Heart left ventricle (tissue), 16 donors: ENCODE results near the gene FANCF. TPM values are rescaled to one million over a fixed set of nuclear protein-coding genes. Genes with fewer than 3 reads are reported as not detected.

Source experiments
- ATAC-seq, 4 donors: fragments of 200-7000 bp; cut with Tn5 transposase; one replicate each; pipeline ENCODE4 v1.9.1; 2020 to 2022; ENCODE audit warnings: moderate library complexity in 4 of 4, mild to moderate bottlenecking in 3 of 4, moderate number of reproducible peaks in 1 of 4
- DNase-seq, 5 donors: peaks; one replicate each; pipeline ENCODE4 v3.0.0-alpha.2; 2020
- H3K27ac ChIP-seq, 12 donors: fragments of 200-600 bp; sonication (generic) in 4 of 12; one replicate each; pipeline versions ENCODE4 v1.5.0 to v1.8.0; 2016 to 2022; ENCODE audit warnings: mild to moderate bottlenecking in 2 of 12
- H3K27me3 ChIP-seq, 9 donors: fragments of 200-600 bp; sonication (generic) in 2 of 9; one replicate each; pipeline versions ENCODE4 v1.5.1 to v1.8.0; 2016 to 2022; ENCODE audit warnings: mild to moderate bottlenecking in 3 of 9
- H3K36me3 ChIP-seq, 9 donors: fragments of 200-600 bp; sonication (generic) in 2 of 9; one replicate each; pipeline versions ENCODE4 v1.5.0 to v1.8.0; 2018 to 2022; ENCODE audit warnings: mild to moderate bottlenecking in 2 of 9
- H3K4me1 ChIP-seq, 12 donors: fragments of 200-600 bp; sonication (generic) in 4 of 12; one replicate each; pipeline versions ENCODE4 v1.5.0 to v1.8.0; 2016 to 2022; ENCODE audit warnings: mild to moderate bottlenecking in 3 of 12
- H3K4me3 ChIP-seq, 12 donors: fragments of 200-600 bp; sonication (generic) in 4 of 12; one replicate each; pipeline versions ENCODE4 v1.5.0 to v1.8.0; 2017 to 2022; ENCODE audit warnings: mild to moderate bottlenecking in 9 of 12, moderate library complexity in 4 of 12
- H3K9me3 ChIP-seq, 12 donors: fragments of 200-600 bp; sonication (generic) in 4 of 12; one replicate each; pipeline versions ENCODE4 v1.5.0 to v1.8.0; 2016 to 2022; ENCODE audit warnings: mild to moderate bottlenecking in 1 of 12
- CTCF ChIP-seq, 12 donors: fragments of 200-600 bp; sonication (generic) in 4 of 12; IDR thresholded peaks; one replicate each; pipeline versions ENCODE4 v1.5.0 to v1.8.0; 2018 to 2022; ENCODE audit warnings: antibody characterized with exemption in 12 of 12, mild to moderate bottlenecking in 5 of 12
- POLR2A ChIP-seq, 2 donors: fragments of 450-650 bp; IDR thresholded peaks; one replicate each; pipeline ENCODE4 v1.6.1; 2017; ENCODE audit warnings: antibody characterized with exemption in 2 of 2, mild to moderate bottlenecking in 2 of 2, moderate library complexity in 2 of 2
- WGBS, 4 donors: extraction: QIAGEN DNeasy Blood & Tissue Kit in 2 of 4; methylation state at CpG; one replicate each; pipeline versions ENCODE4 v1.1.5 to v1.1.7; 2013 to 2018; 5-methylcytosine and 5-hydroxymethylcytosine counted together
- intact Hi-C, 10 donors: fragments of 100-400 bp; cut with DNase I; formaldehyde crosslinking; loops; one replicate each; pipeline versions ENCODE4 v1.11.1 to v1.14.2; 2022
- polyA plus RNA-seq, 2 donors: library from polyadenylated mRNA; stranded (reverse); fragments of 200-250 nt; gene quantifications; one replicate each; pipeline ENCODE4 v1.2.3, GENCODE V29; 2013
- total RNA-seq, 9 donors: library from RNA; depleted of rRNA in 2 of 9; stranded (reverse); fragments of >200 nt in 2 of 9; fragmentation: NEBNext Ultra II Directional in 3 of 9; extraction: Animal tissue kit (Norgen Biotek cat#: 25700) in 3 of 9; gene quantifications; one replicate each; pipeline versions ENCODE4 v1.1.0 to v1.2.4, GENCODE V29; 2016 to 2023
- donor health status: ischemic (EF 13 %, LVEDD 7.1; RV severe dilation, severe dysfunction).
- donor health status: healthy with polysubstance abuse.
- donor health status: DM: no; HTN: yes; CAD: no.
- donor health status: DM: no; HTN: no; CAD: no.
- donor health status: ischemic (EF 25% LVEDD 6.9; RV normal size, moderate dysfunction).
- donor health status: ischemic (EF 25% LVEDD 5.7; RV mildly dilated, moderate dysfunction).
- donor health status: healthy.
- donor health status: DM: yes; HTN: yes; CAD: no.
- donor health status: ischemic (EF 35%, LVEDD 5.7; RV mildly dilated, moderate dysfunction).
- donor health status: nonischemic (EF 11% LVEDD 7.7; RV severe dilation, severe dysfunction).
- donor health status: DM: yes; HTN: yes; CAD: no.
- donor health status: PGD.
- donor health status: ischemic (EF 29% LVEDD 5.4; RV normal size, mild dysfunction).
- donor health status: nonischemic (EF 23%, LVEDD 6.1; RV moderate dilation, normal function).

Gene FANCF
- total and polyA plus RNA-seq, 11 donors: 3.4 to 8.6 (median 6.2) TPM

GRCh38 chr11:22670830-22671229, 45.2 kb upstream of the FANCF start:
- H3K4me3 ChIP-seq: no peak overlapping the region

GRCh38 chr11:22669368-22669767, 43.7 kb upstream of the FANCF start:
- no peaks in the 10 kb centered on the region for H3K36me3 ChIP-seq
- no peak for ATAC-seq
- peaks cover 0 to 32% (median 0%) of the 10 kb centered on the region in 9 donors for H3K27me3 ChIP-seq
- peak overlapping the region in 2 of 12 donors; percentile 20 to 41 for H3K27ac ChIP-seq
- H3K4me1 ChIP-seq: peaks cover 0 to 17% (median 2%) of the 10 kb centered on the region in 12 donors
- intact Hi-C loops: loop anchor here in 5 of 10 donors (2.0 to 10.0 kb wide), 4 partner anchors 42 to 58 kb away; partner anchors contain the start of gene FANCF (in 1 of the 5)
- no peak for DNase-seq
- no peak overlapping the region for H3K4me3 ChIP-seq
- no peaks in the 10 kb centered on the region for H3K9me3 ChIP-seq
- TF ChIP-seq POLR2A (IDR thresholded peaks at IDR 0.05) (no peak), CTCF (IDR thresholded peaks at IDR 0.05) (no peak)
- WGBS, 4 donors: 85 to 95% (median 93%) methylated on average over 2 of the region's 2 CpGs

More at GRCh38 chr11:22670830-22671229, 45.2 kb upstream of the FANCF start:
- Histone ChIP-seq H3K4me1 (peaks cover 0 to 25% (median 1%) of the 10 kb centered on the region in 12 donors), H3K9me3 (no peaks in the 10 kb centered on the region), H3K27me3 (peaks cover 0 to 27% (median 0%) of the 10 kb centered on the region in 9 donors), H3K27ac (no peak overlapping the region), H3K36me3 (no peaks in the 10 kb centered on the region)
- DNase-seq (no peak), ATAC-seq (peak in 1 of 4 donors; percentile 28)
- TF ChIP-seq CTCF (IDR thresholded peaks at IDR 0.05) (peak in 7 of 12 donors; percentile 4 to 46 (median 30)), POLR2A (IDR thresholded peaks at IDR 0.05) (no peak)
- WGBS, 4 donors: 58 to 76% (median 65%) methylated on average over 1 of the region's 1 CpG
- intact Hi-C loops: loop anchor here in 4 of 10 donors (5.0 to 10.0 kb wide), 3 partner anchors 54 to 116 kb away; no protein-coding TSS in a partner anchor

- H3K36me3 ChIP-seq: no peaks in the 10 kb centered on the region
- TF ChIP-seq POLR2A (IDR thresholded peaks at IDR 0.05) (no peak), CTCF (IDR thresholded peaks at IDR 0.05) (no peak)
- WGBS, 4 donors: 42 to 51% (median 46%) methylated on average over 3 of the region's 3 CpGs
- ATAC-seq (no peak), DNase-seq (no peak)
- intact Hi-C loops: loop anchor here in 5 of 10 donors (2.0 to 10.0 kb wide), 4 partner anchors 41 to 59 kb away; partner anchors contain the start of gene FANCF (in 1 of the 5)
- H3K27me3 ChIP-seq: peaks cover 0 to 32% (median 0%) of the 10 kb centered on the region in 9 donors
- peaks cover 0 to 17% (median 2%) of the 10 kb centered on the region in 12 donors for H3K4me1 ChIP-seq
- H3K4me3 ChIP-seq: peak overlapping the region in 8 of 12 donors; percentile 55 to 66 (median 61)
- peak overlapping the region in 8 of 12 donors; percentile 66 to 91 (median 86) for H3K27ac ChIP-seq
- H3K9me3 ChIP-seq: no peaks in the 10 kb centered on the region
Observed at GRCh38 chr11:22668005-22668796, 42.6 kb upstream of the FANCF start.
